NCI-H82 treated with DMSO at 0.1 percent for 48 hours (cell line): Measurements from ENCODE around the gene TRAPPC12.
A peak's percentile ranks its signal among the peaks of the same experiment; 100 is the strongest.

ENCODE experiments used
- DNase-seq: peaks from one replicate; lab custom pipeline; 2025; ENCODE audit not compliant: unreplicated experiment; lab: John Stamatoyannopoulos, UW

Gene TRAPPC12

GRCh38 chr2:3405876-3406275, 26.4 kb downstream of the TRAPPC12 start:
- DNase-seq, result no peak

DNA sequence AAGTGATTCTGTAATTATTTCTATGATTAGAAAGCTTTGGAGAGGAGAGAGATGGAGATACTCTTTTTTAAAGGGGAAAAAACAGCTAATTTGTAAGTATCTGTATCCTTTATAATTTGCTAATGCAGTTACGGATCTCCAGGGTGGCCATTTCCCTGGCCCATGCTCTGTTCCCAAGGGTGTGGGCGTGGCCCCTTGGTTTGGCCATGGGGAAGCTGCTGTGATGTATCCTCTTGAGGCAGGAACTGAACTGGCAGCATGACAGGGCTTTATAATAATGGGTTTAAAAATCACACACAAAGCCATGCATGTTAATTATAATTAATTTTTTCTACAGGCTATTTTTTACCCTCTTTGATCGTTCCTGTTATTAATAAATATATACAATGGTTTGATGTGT, 27.0 kb downstream of the TRAPPC12 start:
- no peak for DNase-seq

- no peak for DNase-seq
Observed at GRCh38 chr2:3408781-3409180, 29.3 kb downstream of the TRAPPC12 start.

GRCh38 chr2:3409627-3410170, 30.2 kb downstream of the TRAPPC12 start:
- no peak for DNase-seq

GRCh38 chr2:3411103-3411502, 31.6 kb downstream of the TRAPPC12 start:
- no peak for DNase-seq

GRCh38 chr2:3413697-3414096, 34.2 kb downstream of the TRAPPC12 start:
- DNase-seq, result no peak

GRCh38 chr2:3414133-3414860, 34.8 kb downstream of the TRAPPC12 start:
- DNase-seq, result no peak

DNA sequence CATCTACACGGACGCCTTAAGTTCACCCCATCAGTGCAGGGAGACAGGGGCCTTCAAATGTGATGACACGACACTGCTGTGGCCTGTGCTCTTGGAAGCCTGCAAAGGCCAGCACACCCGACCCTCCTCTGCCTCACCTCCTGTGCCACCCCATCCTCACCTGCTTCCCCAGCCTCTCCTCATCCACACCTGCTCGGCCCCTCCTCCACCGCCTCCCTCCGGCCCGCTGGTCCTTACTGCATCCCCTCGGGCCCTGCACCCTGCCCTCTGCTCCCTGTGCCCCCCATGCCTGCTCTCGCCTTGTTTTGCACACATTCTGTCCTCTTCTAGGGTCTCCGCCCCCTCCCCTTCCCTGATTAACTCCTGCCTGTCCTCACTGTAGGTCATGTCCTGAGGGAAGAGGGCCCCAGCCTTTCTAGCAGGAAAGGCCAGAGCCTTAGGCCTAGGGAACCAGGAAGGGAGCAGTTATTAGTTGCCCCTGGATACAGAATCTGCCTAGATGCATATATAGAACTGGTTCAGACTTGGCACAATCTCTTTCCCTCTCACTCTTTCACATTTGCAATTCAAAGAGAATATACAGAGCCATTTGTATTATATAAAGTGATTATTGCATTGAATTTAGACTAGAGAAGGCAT, 39.4 kb downstream of the TRAPPC12 start:
- no peak for DNase-seq

DNA sequence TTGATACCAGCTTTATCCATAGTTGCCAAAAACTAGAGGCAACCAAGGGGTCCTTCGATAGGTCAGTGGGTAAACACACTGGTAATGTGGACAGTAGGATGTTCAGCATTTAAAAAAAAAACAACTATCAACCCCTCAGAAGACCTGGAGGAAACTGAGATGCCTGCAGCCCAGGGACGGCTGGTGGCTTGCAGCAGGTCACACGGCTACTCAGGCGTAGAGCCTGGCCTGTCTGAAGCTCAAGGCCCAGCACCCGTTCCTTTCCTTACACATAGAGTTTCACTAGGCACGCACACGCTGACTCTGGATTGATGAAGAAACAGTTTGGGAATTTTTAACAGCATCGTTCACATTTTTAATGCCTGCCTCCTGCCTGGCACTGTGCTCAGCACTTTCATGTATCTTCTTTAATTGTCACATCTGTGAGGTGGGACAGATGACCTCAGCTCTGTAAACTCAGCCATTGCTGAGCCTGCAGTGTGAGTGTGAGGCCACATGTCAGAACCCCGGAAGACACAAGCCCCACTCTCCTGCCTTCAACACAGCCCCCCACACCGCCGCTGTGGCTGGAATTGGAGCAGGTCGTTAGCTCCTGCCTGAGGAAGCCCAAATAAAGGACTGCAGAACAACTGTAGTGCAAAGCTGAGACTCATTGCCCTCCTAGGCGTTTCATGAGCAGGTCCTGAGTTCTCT, 40.7 kb downstream of the TRAPPC12 start:
- no peak for DNase-seq

GRCh38 chr2:3420769-3421397, 41.4 kb downstream of the TRAPPC12 start:
- no peak for DNase-seq

DNA sequence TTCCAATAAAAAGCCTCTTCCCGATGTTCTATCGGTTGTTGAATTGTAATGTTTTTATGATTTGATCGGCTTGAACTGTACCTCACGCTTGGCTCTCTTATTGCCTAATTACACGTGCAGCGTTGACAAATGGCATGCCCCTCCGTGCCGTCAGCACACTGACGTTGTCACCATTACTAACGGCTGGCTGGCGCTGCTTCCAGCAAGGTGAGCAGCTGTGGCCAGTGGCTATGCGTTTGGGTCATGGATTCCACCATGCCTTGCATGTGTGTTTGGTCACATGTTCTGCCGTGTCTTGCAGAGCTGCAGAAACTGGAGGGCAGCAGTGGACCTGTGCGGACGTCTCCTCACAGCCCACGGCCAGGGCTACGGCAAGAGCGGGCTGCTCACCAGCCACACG, 42.1 kb downstream of the TRAPPC12 start:
- DNase-seq, result no peak

DNA sequence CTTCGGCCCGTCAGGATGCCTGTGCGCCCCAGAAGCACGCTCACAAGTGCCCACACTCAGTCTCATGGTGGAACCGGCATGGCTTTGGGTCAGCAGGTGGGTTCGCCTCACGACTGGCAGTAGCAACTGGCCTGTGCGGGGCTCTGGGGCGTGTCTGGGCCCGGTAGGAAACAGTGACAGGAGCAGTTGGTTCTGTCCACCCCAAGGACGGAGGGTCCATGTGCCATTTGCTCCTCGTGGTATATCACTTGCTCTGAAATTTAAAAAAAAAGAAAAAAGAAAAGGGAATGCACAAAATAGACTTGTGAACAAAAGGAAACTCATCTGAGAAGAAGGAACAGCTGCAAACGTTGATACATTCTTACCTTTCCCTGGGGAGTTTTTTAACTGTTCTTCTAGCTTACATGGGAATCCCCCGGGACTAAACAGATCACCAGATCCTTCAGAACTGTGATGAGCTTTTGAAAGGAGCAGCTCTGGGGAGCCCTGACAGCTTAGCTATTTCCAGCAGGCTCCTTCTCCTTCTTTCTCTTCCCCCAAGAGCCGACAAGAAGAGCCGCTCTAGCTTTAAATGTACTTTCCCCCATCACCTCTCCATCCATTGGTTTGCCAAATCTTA, 42.8 kb downstream of the TRAPPC12 start:
- no peak for DNase-seq

DNA sequence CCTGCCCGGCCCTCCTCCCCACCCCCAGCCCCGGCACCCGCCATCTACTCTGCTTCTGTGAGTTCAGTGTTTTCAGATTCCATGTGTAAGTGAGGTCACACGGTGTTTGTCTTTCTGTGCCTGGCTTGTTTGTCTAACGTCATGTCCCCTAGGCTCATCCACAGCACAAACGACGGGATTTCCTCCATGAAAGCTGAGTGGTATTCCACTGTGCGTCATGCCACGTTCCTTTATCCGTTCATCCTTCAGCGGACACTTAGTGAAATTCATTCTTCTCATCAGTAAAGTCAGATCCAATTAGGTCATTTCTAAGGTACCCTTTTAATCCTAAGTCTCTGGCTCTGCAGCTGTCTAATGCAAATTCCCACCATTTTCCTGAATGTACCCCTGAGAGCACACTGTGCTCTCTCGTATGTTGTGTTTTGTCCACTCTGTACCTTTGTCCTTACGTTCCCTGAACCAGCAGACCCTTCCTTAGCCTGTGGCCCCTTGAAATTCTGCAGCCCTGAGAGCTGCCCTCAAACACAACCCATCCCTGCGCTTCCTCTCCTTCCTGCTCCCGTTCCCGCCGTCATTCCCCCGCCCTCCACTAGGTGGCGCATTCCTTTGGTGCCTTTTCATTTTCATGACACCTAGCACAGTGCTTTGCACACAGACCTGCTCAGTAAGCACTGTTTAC, 44.1 kb downstream of the TRAPPC12 start:
- DNase-seq, result peak; percentile 93

DNA sequence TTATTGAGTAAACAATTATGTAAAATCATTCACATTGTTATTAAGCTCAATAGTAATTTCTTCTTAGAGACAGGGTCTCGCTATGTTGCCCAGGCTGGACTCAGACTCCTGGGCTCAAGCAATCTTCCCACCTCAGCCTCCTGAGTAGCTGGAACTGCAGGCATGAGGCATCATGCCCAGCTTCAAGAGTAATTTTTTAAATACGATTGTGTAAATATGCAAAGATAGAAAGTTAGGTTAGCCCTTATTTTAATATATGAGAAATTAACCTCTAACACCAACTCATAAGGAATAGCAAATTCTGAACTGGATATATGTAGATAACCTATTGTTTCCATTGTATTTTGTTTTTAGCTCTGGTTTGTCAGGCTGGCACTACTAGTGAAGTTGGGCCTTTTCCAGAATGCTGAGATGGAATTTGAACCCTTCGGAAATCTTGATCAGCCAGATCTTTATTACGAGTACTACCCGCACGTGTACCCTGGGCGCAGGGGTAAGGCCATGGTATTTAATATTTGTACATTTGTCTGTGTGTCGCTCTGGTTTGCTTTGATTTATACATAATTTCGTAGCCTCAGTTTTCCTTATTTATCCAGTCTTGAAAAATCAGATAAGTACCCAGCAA, 44.8 kb downstream of the TRAPPC12 start:
- DNase-seq, result no peak

GRCh38 chr2:3426615-3427014, 47.1 kb downstream of the TRAPPC12 start:
- DNase-seq, result no peak

- DNase-seq, result no peak
Observed at GRCh38 chr2:3427272-3427671, 47.8 kb downstream of the TRAPPC12 start.

- DNase-seq, result no peak
Observed at GRCh38 chr2:3428577-3428976, 49.1 kb downstream of the TRAPPC12 start.

DNA sequence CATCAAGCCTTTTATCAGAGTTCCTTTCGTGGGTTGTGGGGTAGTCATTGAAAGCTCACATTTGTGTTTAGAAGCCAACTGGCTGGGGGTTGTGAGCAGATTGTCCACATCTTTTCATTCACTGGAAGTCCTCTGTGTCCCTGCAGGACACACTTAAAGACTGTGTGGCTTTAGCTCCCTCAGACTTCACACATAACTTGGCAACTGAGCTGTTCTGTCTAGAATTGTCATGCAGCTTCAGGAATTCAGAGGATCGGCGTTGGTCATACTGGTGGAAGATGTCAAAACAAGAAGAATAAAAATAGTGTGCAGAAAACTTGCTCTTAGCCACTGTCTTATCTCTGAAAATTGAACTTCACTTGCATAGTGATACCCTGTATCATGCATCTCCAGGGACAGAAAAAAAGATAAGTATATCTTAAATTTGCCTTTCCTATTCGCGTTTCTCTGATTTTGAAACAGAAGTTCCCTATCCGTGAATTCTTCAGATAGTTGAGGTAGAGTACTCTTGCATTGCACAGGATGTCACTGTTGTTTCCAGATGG, 49.6 kb downstream of the TRAPPC12 start:
- no peak for DNase-seq

GRCh38 chr2:3430172-3430571, 50.7 kb downstream of the TRAPPC12 start:
- DNase-seq, result no peak
